ENCODE measurements around the gene CMIP.

GRCh38 chr16:81567987-81568748 lies 123.6 kb downstream of the CMIP start:
- no peak for TF ChIP-seq POLR2A (IDR thresholded peaks at IDR 0.05)
- no peak for TF ChIP-seq CTCF (IDR thresholded peaks at IDR 0.05)
